COR-L47 (cell line): Measurements from ENCODE around the gene GRIA4.
"Not testable (repeated sequence)": the region's sequence is repeated elsewhere in the genome, so short reads cannot be mapped to it uniquely, and the experiment has no call there.

Experiments used
- DNase-seq: peaks from one replicate; lab custom pipeline; 2025; lab: John Stamatoyannopoulos, UW

GRIA4 gene

GRCh38 chr11:105719073-105719822 lies 109.4 kb downstream of the GRIA4 start:
- DNase-seq: peak; percentile 65

- DNase-seq: no peak
Measured at GRCh38 chr11:105720096-105720495, 110.2 kb downstream of the GRIA4 start.

GRCh38 chr11:105723269-105723668 lies 113.4 kb downstream of the GRIA4 start:
- no peak for DNase-seq

GRCh38 chr11:105732611-105733010 lies 122.7 kb downstream of the GRIA4 start:
- no peak for DNase-seq

GRCh38 chr11:105734426-105734825 lies 124.6 kb downstream of the GRIA4 start:
- no peak for DNase-seq

GRCh38 chr11:105738251-105738650 lies 128.4 kb downstream of the GRIA4 start:
- DNase-seq: no peak

- no peak for DNase-seq
Measured at GRCh38 chr11:105738986-105739795, 129.3 kb downstream of the GRIA4 start.

GRCh38 chr11:105740164-105740903 lies 130.5 kb downstream of the GRIA4 start:
- DNase-seq: no peak

GRCh38 chr11:105741488-105742020 lies 131.7 kb downstream of the GRIA4 start:
- DNase-seq: no peak

GRCh38 chr11:105754260-105754659 lies 144.4 kb downstream of the GRIA4 start:
- DNase-seq: no peak

- DNase-seq: no peak
Measured at GRCh38 chr11:105754716-105755115, 144.8 kb downstream of the GRIA4 start.

GRCh38 chr11:105757107-105757506 lies 147.2 kb downstream of the GRIA4 start:
- no peak for DNase-seq

- no peak for DNase-seq
Measured at GRCh38 chr11:105763594-105763993, 153.7 kb downstream of the GRIA4 start.

- DNase-seq: no peak
Measured at GRCh38 chr11:105767931-105768330, 158.1 kb downstream of the GRIA4 start.

GRCh38 chr11:105769627-105770026 lies 159.8 kb downstream of the GRIA4 start:
- no peak for DNase-seq

- not testable (repeated sequence) for DNase-seq
Measured at GRCh38 chr11:105773452-105773851, 163.6 kb downstream of the GRIA4 start.

GRCh38 chr11:105774899-105775298 lies 165.0 kb downstream of the GRIA4 start:
- no peak for DNase-seq

- DNase-seq: no peak
Measured at GRCh38 chr11:105780781-105781525, 171.1 kb downstream of the GRIA4 start.

GRCh38 chr11:105781807-105782206 lies 171.9 kb downstream of the GRIA4 start:
- DNase-seq: no peak

GRCh38 chr11:105783216-105783615 lies 173.3 kb downstream of the GRIA4 start:
- DNase-seq: no peak

GRCh38 chr11:105785850-105786249 lies 176.0 kb downstream of the GRIA4 start:
- DNase-seq: not testable (repeated sequence)

GRCh38 chr11:105786741-105787140 lies 176.9 kb downstream of the GRIA4 start:
- DNase-seq: no peak
